Head of caudate nucleus (tissue), 42 donors: ENCODE measurements around the gene GAREM2.
A peak's percentile ranks its signal among the peaks of the same experiment; 100 is the strongest.
"Not testable (repeated sequence)": the region's sequence is repeated elsewhere in the genome, so short reads cannot be mapped to it uniquely, and the experiment has no call there.

Experiments
- DNase-seq, 42 donors: peaks; one replicate each; pipeline versions ENCODE4 v3.0.0 to v3.0.0-alpha.2; 2020 to 2021; ENCODE audit warnings: mixed read lengths in 7 of 42
- intact Hi-C: fragments of 100-400 bp; cut with DNase I; formaldehyde crosslinking; loops from one replicate; pipeline ENCODE4 v1.15.0; 2022

Gene GAREM2

GRCh38 chr2:26166541-26166940, 6.3 kb upstream of the GAREM2 start:
- DNase-seq, result peak in 2 of 42 donors; percentile 3 to 28

GRCh38 chr2:26168785-26169184, 4.1 kb upstream of the GAREM2 start:
- intact Hi-C loops, result no loop called here
- peak in 2 of 42 donors; percentile 3 to 19 for DNase-seq

More at GRCh38 chr2:26166541-26166940, 6.3 kb upstream of the GAREM2 start:
- intact Hi-C loops, result not testable (repeated sequence)

- intact Hi-C loops, result no loop called here
Measured at GRCh38 chr2:26169226-26169625, 3.7 kb upstream of the GAREM2 start.

GRCh38 chr2:26169681-26170414, 3.0 kb upstream of the GAREM2 start:
- intact Hi-C loops, result loop anchor here (10.0 kb wide), 1 partner anchor 75 kb away; the partner anchor contains the start of genes HADHA and HADHB
- DNase-seq, result peak in 2 of 42 donors; percentile 2 to 37

More at GRCh38 chr2:26169226-26169625, 3.7 kb upstream of the GAREM2 start:
- DNase-seq, result peak in 2 of 42 donors; percentile 16 to 35

GRCh38 chr2:26170795-26171194, 2.1 kb upstream of the GAREM2 start:
- intact Hi-C loops, result loop anchor here (10.0 kb wide), 1 partner anchor 74 kb away; the partner anchor contains the start of genes HADHA and HADHB
- peak in 2 of 42 donors; percentile 18 to 27 for DNase-seq

- intact Hi-C loops, result loop anchor here (10.0 kb wide), 1 partner anchor 72 kb away; the partner anchor contains the start of genes HADHA and HADHB
- peak in 2 of 42 donors; percentile 23 to 42 for DNase-seq
Measured at GRCh38 chr2:26172189-26172870, 558 bp upstream of the GAREM2 start.

GRCh38 chr2:26173776-26174482, 1.0 kb downstream of the GAREM2 start:
- peak in 34 of 42 donors; percentile 21 to 81 (median 48) for DNase-seq
- intact Hi-C loops, result loop anchor here (10.0 kb wide), 1 partner anchor 71 kb away; the partner anchor contains the start of genes HADHA and HADHB

- intact Hi-C loops, result loop anchor here (10.0 kb wide), 1 partner anchor 70 kb away; the partner anchor contains the start of genes HADHA and HADHB
- peak in 3 of 42 donors; percentile 4 to 40 (median 25) for DNase-seq
Measured at GRCh38 chr2:26174691-26175465, 2.0 kb downstream of the GAREM2 start.

- peak in 2 of 42 donors; percentile 30 to 40 for DNase-seq
- intact Hi-C loops, result loop anchor here (10.0 kb wide), 1 partner anchor 69 kb away; the partner anchor contains the start of genes HADHA and HADHB
Measured at GRCh38 chr2:26175466-26176278, 2.8 kb downstream of the GAREM2 start.

- intact Hi-C loops, result loop anchor here (10.0 kb wide), 1 partner anchor 69 kb away; the partner anchor contains the start of genes HADHA and HADHB
- peak in 1 of 42 donors; percentile 28 for DNase-seq
Measured at GRCh38 chr2:26176279-26176615, 3.4 kb downstream of the GAREM2 start.

- intact Hi-C loops, result loop anchor here (10.0 kb wide), 1 partner anchor 68 kb away; the partner anchor contains the start of genes HADHA and HADHB
Measured at GRCh38 chr2:26177122-26177521, 4.2 kb downstream of the GAREM2 start.

GRCh38 chr2:26178246-26178645, 5.4 kb downstream of the GAREM2 start:
- intact Hi-C loops, result loop anchor here (10.0 kb wide), 1 partner anchor 67 kb away; the partner anchor contains the start of genes HADHA and HADHB
- peak in 2 of 42 donors; percentile 19 to 29 for DNase-seq

More at GRCh38 chr2:26177122-26177521, 4.2 kb downstream of the GAREM2 start:
- peak in 2 of 42 donors; percentile 25 to 36 for DNase-seq

GRCh38 chr2:26178746-26179436, 6.0 kb downstream of the GAREM2 start:
- intact Hi-C loops, result loop anchor here (10.0 kb wide), 1 partner anchor 66 kb away; the partner anchor contains the start of genes HADHA and HADHB
- DNase-seq, result peak in 24 of 42 donors; percentile 28 to 71 (median 40)

- intact Hi-C loops, result loop anchor here (10.0 kb wide), 1 partner anchor 65 kb away; the partner anchor contains the start of genes HADHA and HADHB
- peak in 13 of 42 donors; percentile 16 to 68 (median 37) for DNase-seq
Measured at GRCh38 chr2:26179446-26179913, 6.6 kb downstream of the GAREM2 start.

- no peak for DNase-seq
- intact Hi-C loops, result no loop called here
Measured at GRCh38 chr2:26182441-26182840, 9.6 kb downstream of the GAREM2 start.
